ENCODE measurements around the gene VRK3.
A peak's percentile ranks its signal among the peaks of the same experiment; 100 is the strongest.

Gene VRK3

GRCh38 chr19:50026550-50026906 is 1.4 kb upstream of the VRK3 start:
- no peak for DNase-seq

GRCh38 chr19:50025794-50026549 is 800 bp upstream of the VRK3 start, which contains the start of gene ZNF473:
Gene ZNF473, plus strand, starts transcription at chr19:50026005. Its CDS starts 5,078 bp downstream, at chr19:50031083.
- peak; percentile 97 for DNase-seq

- no peak for DNase-seq
Observed at GRCh38 chr19:50024719-50025021, 502 bp downstream of the VRK3 start.

- DNase-seq = no peak
Observed at GRCh38 chr19:50022823-50023222, 2.3 kb downstream of the VRK3 start.

GRCh38 chr19:50020481-50020880 is 4.7 kb downstream of the VRK3 start:
- no peak for DNase-seq

- no peak for DNase-seq
Observed at GRCh38 chr19:50016225-50016807, 8.9 kb downstream of the VRK3 start.

GRCh38 chr19:50008532-50008931 is 16.6 kb downstream of the VRK3 start:
- DNase-seq = peak in 1 of 3 donors; percentile 31

GRCh38 chr19:50007947-50008346 is 17.2 kb downstream of the VRK3 start:
- no peak for DNase-seq

GRCh38 chr19:50007170-50007569 is 18.0 kb downstream of the VRK3 start:
- no peak for DNase-seq

GRCh38 chr19:50005428-50005827 is 19.7 kb downstream of the VRK3 start:
- no peak for DNase-seq

GRCh38 chr19:50003810-50004419 is 21.3 kb downstream of the VRK3 start:
- peak; percentile 80 to 89 (median 83) for DNase-seq

- no peak for DNase-seq
Observed at GRCh38 chr19:50003254-50003788, 21.9 kb downstream of the VRK3 start.

- DNase-seq = no peak
Observed at GRCh38 chr19:50002386-50002960, 22.7 kb downstream of the VRK3 start.

- DNase-seq = no peak
Observed at GRCh38 chr19:50001775-50002174, 23.4 kb downstream of the VRK3 start.

GRCh38 chr19:50000841-50001557 is 24.2 kb downstream of the VRK3 start:
- peak in 2 of 3 donors; percentile 17 to 34 for DNase-seq

GRCh38 chr19:50000038-50000840 is 24.9 kb downstream of the VRK3 start:
- DNase-seq = no peak

- no peak for DNase-seq
Observed at GRCh38 chr19:49999371-50000010, 25.7 kb downstream of the VRK3 start.

GRCh38 chr19:49997709-49998108 is 27.5 kb downstream of the VRK3 start:
- peak; percentile 41 to 51 (median 50) for DNase-seq

GRCh38 chr19:49988433-49988832 is 36.7 kb downstream of the VRK3 start:
- DNase-seq = peak; percentile 44 to 59 (median 46)

GRCh38 chr19:49988007-49988406 is 37.2 kb downstream of the VRK3 start:
- DNase-seq = no peak

- DNase-seq = peak; percentile 94 to 97 (median 97)
Observed at GRCh38 chr19:49987159-49987698, 37.9 kb downstream of the VRK3 start.

Measured in suppressor macrophage treated with lipopolysaccharide for 1 hour (primary cell).